ENCODE measurements around the gene ELFN2.

DNA sequence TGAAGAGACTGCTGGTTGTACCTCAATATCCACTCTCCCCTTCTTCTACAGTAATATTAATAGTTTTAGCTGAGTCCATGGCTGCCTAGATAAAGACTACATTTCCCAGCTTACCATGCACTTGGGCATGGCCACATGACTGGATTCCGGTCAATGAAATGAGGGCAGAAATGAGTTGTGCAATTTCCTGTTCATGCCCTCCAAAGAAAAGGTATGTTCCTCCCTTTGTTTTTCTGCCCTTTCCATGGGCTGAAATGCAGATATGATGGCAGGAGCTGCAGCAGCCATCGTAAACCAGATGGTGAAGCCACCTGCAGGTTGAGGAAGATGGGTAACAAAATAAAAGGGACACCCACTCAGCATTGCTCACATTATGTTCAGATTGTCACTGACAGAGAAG lies 15.3 kb upstream of the ELFN2 start:
- TF ChIP-seq, protein P1, sequence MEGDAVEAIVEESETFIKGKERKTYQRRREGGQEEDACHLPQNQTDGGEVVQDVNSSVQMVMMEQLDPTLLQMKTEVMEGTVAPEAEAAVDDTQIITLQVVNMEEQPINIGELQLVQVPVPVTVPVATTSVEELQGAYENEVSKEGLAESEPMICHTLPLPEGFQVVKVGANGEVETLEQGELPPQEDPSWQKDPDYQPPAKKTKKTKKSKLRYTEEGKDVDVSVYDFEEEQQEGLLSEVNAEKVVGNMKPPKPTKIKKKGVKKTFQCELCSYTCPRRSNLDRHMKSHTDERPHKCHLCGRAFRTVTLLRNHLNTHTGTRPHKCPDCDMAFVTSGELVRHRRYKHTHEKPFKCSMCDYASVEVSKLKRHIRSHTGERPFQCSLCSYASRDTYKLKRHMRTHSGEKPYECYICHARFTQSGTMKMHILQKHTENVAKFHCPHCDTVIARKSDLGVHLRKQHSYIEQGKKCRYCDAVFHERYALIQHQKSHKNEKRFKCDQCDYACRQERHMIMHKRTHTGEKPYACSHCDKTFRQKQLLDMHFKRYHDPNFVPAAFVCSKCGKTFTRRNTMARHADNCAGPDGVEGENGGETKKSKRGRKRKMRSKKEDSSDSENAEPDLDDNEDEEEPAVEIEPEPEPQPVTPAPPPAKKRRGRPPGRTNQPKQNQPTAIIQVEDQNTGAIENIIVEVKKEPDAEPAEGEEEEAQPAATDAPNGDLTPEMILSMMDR (IDR thresholded peaks at IDR 0.05; ENCODE audit: low read depth, low read length, poor library complexity, severe bottlenecking) = no peak
- no peak for TF ChIP-seq EZH2phosphoT487 (IDR thresholded peaks at IDR 0.05; ENCODE audit: borderline replicate concordance, low read length)

Measured in DOHH2 (cell line).